Fibroblast of skin of back (primary cell): ENCODE data around the gene MAB21L4.

Source experiments
- DNase-seq: peaks from one replicate; pipeline ENCODE4 v3.0.0-alpha.2; 2013

The MAB21L4 gene

GRCh38 chr2:240894006-240894405, 1.9 kb downstream of the MAB21L4 start:
- DNase-seq: peak; percentile 15

- peak; percentile 17 for DNase-seq
Measured at GRCh38 chr2:240893363-240893844, 2.6 kb downstream of the MAB21L4 start.

DNA sequence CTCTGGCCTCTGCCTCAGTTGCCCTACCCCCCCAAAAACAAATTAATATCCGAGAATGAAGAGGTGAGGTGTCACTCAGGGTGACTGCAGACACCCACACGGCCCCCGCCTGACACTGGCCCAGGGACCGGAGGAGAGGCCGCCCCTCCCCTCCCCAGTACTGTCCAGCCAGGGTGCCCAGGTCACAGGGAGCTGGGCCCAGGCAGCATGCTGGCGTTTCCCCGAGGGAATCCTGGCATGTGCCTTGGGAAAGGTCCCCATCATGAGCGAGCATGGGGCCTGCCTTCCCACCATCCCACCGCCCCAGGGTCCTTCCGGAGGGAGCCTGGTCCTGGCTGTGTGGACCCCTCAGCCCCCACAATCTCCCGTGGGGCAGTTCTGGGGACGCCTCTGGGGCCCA, 3.0 kb downstream of the MAB21L4 start:
- no peak for DNase-seq

GRCh38 chr2:240892356-240892755, 3.6 kb downstream of the MAB21L4 start:
- DNase-seq: no peak

- DNase-seq: no peak
Measured at GRCh38 chr2:240891492-240892340, 4.2 kb downstream of the MAB21L4 start.

DNA sequence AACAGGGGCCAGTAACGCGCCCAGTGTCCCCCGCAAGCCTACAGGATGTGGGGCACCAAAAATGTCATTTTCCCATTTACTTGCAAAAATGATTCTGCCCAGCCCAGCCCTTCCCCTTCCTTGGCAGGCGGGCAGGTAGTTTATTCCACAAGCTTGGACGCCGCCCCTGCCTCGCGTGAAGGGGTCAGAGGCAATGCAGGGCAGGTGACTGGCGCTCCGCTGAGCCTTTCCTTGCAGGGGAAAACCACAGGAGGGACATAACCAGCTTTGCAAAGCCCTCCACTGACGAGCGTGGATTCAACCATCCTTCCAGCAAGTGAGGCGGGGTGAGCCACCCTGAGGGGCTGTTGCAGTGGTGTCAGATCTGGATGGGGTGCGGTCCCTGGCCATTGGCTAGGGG, 5.3 kb downstream of the MAB21L4 start:
- DNase-seq: no peak

DNA sequence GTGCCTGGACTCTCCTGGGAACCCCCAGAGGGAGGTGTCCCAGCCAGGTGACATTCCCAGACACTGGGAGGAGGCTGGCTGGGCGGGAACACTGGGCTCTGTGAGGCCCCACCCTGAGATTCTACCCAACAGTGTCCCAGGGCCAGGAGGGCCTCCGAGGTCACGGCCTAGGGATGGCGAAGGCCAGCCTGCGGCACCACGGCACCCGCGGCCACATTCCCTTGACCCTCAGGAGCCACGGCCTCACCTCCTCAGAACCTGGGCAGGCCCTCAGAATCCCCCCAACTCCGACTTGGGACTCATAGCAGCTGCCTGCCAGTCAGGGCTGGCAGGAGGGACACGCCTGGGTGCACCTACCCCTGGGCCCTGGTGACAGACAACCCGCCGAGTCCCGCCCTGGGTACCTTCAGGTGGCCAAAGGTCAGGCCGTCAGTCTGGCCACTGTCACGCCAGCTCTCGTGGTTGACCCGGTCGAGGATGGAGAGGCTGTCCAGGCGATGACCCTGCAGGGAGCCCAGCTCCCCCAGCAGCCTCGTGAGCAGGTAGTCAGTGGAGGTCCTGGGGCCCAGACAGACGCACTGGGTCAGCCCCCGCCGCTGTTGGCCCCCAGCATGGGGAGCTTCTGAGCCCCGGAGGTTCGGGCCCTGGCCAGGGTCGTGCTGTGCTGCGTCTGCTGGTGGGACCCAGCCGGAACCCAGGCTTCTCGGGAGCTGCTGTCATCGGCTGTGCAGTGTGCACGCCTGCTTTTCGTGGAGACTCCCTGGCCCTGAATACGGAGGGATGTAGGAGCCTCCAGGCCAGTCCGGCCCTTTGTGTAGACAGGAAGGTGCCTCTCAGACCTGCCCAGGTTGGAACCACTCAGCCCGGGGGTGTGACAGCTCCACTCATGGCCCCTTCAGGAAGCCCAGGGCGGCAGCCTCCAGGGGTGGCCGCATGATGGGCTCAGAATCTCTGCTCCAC, 6.1 kb downstream of the MAB21L4 start:
- DNase-seq: no peak

DNA sequence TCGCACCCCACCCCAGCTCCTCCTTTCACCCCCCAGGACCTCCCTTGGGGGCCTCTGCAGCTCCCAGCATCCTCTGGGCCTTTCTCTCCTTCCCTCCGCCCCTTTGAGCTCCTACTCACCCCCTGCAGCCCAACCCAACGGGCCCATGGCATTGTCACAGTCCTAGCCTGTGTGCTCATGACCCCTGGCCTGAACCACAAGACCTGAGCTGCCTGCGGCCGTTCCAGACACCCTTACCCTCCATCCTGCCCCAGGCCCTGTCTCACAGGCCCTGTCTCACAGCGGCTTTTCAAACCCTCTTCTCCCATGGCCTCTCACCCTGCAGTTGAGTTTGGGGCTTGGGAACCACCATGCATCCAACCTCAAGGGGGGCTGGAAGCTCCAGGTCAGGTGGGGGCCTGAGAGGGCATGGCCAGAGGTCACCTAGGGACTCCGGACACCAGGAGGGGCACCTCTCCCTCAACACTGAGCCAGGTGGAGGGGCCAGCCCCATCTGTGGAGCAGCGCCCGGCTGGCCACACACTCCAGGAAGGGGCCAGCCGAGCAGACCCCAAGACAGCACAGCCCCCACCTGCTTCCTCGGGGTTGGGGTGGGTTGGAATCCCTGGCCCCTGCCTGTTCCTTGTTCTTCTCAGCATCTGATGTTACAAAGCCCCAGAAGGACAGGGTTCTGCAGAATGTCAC, 6.9 kb downstream of the MAB21L4 start:
- DNase-seq: no peak

GRCh38 chr2:240888130-240888889, 7.6 kb downstream of the MAB21L4 start:
- DNase-seq: no peak

- DNase-seq: no peak
Measured at GRCh38 chr2:240887631-240888030, 8.3 kb downstream of the MAB21L4 start.

DNA sequence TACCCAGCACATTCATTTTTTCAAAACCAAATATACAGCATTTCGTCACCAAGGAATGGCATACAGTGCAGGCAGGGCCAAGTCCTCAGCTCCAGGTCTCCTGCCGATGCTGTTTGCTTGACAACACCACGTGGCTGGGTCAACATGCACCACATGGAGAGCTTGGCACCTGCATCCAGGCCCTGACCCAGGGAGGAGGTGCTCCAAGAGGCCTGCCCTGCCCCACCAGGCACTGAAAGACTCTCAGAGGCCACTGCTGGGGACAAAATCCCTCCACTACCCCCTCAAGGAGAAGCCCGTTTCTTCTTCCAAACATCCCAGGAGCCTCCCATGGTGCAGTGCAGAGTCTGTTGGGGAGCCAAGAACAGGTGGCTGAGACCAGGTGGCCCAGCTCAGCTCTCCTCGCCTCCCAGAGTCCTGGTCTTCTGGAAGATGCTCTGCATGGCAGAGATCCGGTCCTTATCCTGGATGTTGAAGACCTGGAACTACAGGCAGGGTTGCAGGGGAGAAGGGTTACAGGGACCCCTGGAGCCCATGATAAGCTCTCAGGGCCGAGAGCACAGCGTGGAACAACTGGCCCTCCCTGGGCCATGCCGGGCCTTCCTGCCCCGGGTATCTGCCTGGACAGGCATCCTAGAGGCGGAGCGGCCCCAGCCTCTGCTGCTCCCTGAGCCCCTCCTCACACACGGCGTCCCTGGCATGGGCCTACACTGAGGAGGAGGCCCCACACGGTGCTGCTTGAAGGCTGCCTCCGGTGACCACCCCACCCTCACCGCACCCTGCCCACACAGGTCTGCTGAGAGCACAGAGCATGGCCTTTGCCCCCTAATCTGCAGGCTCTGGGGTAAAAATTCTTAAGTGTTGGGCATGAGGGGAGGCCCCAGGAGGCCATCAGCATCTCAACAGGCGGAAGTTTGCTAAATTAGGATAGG, 9.0 kb downstream of the MAB21L4 start:
- DNase-seq: no peak

- DNase-seq: no peak
Measured at GRCh38 chr2:240886023-240886565, 9.9 kb downstream of the MAB21L4 start.

- no peak for DNase-seq
Measured at GRCh38 chr2:240885566-240885965, 10.4 kb downstream of the MAB21L4 start.

DNA sequence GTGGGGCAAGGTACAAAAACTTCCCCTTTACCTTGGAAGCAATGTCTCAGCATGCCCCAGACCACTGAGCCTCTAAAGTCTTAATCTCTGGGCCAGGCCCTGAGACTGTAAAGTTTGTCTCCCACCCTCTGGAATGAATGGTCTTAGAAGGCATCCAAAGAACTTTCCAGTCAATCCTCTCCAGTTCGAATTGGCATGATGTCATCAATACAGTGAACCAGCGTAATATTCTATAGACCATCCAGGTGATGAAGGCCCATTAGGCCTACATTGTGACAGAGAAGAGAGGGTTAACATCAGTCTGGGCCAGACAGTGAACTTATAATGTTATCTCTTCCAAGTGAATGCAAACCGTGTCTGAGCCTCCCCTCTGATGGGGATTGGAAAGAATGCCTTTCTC, 11.2 kb downstream of the MAB21L4 start:
- no peak for DNase-seq

DNA sequence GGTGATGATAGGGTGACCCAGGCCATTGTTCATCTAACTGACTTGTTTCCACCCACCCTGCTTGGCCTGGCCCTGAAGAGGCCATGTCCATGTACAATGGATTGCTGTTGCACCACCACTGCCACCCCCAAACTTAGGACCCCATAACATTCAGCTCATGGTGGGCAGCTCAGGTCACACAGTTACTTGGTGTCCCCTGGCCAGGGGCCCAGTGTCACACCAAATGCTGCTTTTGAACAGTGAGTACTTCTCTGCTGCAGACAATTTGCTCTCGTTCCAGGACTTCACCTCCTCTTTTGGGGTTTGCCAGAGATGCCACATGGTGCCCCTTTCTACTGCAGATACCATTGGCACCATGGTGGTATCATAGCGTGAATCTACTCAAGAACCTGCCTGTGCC, 11.7 kb downstream of the MAB21L4 start:
- DNase-seq: no peak

GRCh38 chr2:240881913-240882312, 14.0 kb downstream of the MAB21L4 start:
- no peak for DNase-seq

DNA sequence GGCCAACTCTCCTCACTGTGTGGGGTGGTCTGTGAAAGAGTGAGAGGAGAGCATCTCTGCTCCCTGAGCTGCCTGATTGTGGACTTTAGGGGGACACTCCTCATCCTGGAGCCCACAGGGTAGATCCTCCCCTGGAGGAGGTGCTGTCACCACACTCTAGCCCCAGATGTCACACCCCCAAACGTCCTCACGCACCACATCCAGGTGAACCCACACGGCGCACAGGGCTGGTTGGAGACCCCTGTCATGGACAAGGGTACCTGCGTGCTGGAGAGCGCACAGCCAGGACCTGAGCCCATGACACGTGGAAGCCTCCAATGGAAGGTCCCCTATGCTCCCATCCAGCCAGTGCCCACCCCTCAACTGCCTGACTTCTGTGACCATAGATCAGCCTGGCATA, 16.9 kb downstream of the MAB21L4 start:
- no peak for DNase-seq

DNA sequence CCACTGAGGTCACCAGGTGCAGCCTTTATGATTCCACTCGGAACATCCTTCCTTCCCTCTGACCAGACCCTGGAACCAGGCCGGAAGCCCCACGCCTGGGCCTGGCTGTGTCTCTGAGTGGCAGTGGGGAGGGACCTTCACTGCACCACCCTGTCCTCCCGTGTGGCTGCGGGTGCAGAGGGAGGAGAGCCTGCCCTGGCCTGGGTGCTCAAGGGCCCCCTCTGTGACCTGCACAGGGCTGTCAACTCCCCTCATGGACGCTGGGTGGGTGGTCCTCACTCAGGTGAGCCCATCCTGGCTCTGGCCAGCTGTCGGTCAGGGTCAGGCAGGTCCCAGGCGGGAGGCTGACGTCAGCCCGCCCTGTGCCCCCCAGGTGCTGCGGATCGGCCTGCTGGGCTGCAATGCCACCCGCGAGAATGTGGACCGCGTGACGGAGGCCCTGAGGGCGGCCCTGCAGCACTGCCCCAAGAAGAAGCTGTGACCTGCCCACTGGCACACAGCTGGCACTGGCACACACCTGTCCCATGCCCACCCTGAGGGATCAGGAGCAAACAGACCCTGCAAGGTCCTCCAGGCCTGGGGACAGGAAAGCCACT, 17.5 kb downstream of the MAB21L4 start:
- DNase-seq: no peak

GRCh38 chr2:240877460-240878340, 18.3 kb downstream of the MAB21L4 start:
- DNase-seq: no peak
